Mammary epithelial cell (primary cell): Measurements from ENCODE around the gene BTBD9.

ENCODE experiments used
- EZH2 ChIP-seq: IDR thresholded peaks from 2 replicates; pipeline ENCODE4 v1.6.1; 2012; ENCODE audit warnings: low read length, inconsistent platforms, borderline replicate concordance
- TF ChIP-seq, protein P1 (sequence below), 2 donors: IDR thresholded peaks in 1 of 2; conservative IDR thresholded peaks in 1 of 2; 2 replicates each; pipeline ENCODE4 v1.5.1; 2011 to 2012; ENCODE audit warnings: inconsistent platforms in 2 of 2, low read length in 2 of 2, mild to moderate bottlenecking in 2 of 2, control low read depth in 1 of 2, low read depth in 1 of 2; ENCODE audit not compliant: insufficient read depth in 1 of 2; ENCODE audit errors: extremely low read depth in 1 of 2

DNA sequence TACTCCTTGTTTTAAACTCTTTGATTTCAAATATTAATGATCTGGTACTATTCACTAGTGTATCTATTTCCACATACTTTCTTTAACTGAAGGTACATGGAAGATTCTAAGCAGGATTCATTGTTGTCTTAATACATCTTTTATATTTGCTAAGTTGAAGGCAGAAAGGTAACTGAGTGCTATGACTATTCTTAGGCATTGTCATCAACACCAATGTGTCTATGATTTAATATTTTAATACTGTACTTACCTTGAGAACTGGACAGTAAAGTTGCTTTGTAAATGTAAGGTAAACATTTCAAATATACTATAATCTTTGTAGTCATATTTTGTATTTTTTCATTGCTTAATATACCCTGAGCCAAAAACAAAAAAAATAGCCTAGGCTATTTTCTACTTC is 8.9 kb upstream of the BTBD9 start:
- TF ChIP-seq, protein P1, sequence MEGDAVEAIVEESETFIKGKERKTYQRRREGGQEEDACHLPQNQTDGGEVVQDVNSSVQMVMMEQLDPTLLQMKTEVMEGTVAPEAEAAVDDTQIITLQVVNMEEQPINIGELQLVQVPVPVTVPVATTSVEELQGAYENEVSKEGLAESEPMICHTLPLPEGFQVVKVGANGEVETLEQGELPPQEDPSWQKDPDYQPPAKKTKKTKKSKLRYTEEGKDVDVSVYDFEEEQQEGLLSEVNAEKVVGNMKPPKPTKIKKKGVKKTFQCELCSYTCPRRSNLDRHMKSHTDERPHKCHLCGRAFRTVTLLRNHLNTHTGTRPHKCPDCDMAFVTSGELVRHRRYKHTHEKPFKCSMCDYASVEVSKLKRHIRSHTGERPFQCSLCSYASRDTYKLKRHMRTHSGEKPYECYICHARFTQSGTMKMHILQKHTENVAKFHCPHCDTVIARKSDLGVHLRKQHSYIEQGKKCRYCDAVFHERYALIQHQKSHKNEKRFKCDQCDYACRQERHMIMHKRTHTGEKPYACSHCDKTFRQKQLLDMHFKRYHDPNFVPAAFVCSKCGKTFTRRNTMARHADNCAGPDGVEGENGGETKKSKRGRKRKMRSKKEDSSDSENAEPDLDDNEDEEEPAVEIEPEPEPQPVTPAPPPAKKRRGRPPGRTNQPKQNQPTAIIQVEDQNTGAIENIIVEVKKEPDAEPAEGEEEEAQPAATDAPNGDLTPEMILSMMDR (conservative IDR thresholded peaks at IDR 0.05 in 1 of 2, IDR thresholded peaks at IDR 0.05 in 1 of 2; ENCODE audit: extremely low read depth in 1 of 2, insufficient read depth in 1 of 2, low read depth in 1 of 2, low read length in 2 of 2): no peak
- TF ChIP-seq EZH2: no peak
